ENCODE measurements around the gene LTBP4.
"Not testable (repeated sequence)": the region's sequence is repeated elsewhere in the genome, so short reads cannot be mapped to it uniquely, and the experiment has no call there.

GRCh38 chr19:40655684-40656083 lies 54.5 kb downstream of the LTBP4 start:
- TF ChIP-seq CTCF, POLR2A, EP300, POLR2AphosphoS5 (IDR thresholded peaks at IDR 0.05): not testable (repeated sequence)

All from sigmoid colon (tissue), 4 donors.